ENCODE data around the gene GZF1.

GRCh38 chr20:23360531-23360930 is 1.5 kb upstream of the GZF1 start:
- TF ChIP-seq CTCF (IDR thresholded peaks at IDR 0.05 in 4 of 5, conservative IDR thresholded peaks at IDR 0.05 in 1 of 5) (no peak), POLR2A (IDR thresholded peaks at IDR 0.05) (no peak)
